HG03565 (cell line): Measurements from ENCODE around the gene CRHR1.

Source experiments
- ATAC-seq: cut with Tn5 transposase; IDR thresholded peaks from one replicate; pipeline ENCODE4 v1.9.1; 2021; ENCODE audit warnings: mild to moderate bottlenecking, moderate library complexity; ENCODE audit not compliant: unreplicated experiment

CRHR1 gene

DNA sequence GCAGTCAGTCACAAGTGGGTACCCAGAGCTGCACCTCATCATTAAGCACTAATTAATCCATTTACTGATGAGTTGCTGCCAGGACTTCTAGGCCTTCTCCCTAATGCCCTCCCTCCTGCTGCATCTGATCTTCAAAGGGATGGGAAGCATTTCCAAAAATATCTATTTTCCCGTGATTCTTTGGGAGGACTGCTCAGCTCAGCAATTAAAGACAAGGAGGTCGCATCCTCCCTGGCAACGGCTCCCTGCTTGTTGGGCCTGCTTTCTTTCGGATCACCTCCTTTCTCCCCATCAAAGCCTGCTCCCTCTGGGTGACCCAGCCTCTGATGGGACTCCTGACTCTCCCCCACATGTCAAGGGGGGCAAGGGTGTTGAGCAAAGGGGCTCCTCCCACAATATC lies 34.6 kb downstream of the CRHR1 start:
- no peak for ATAC-seq

DNA sequence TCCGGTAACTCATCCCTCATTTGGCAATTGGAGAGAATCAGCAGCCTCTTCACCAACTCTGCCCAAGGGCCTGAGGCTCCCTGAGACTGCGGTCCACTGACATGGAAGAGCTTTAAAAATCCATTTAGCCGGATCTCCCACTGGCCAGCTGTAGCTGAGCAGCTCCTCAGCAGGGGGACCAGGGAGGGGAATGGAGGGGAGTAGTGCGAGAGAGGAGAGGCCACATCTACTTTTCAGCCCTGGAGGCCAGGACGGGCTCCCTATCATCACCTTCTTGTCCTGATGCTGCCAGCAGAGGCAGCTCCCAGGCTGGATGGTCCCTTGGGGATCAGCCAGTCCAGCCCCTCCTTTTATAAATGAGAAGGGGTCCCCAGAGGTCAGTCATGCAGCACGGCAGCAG lies 35.5 kb downstream of the CRHR1 start:
- ATAC-seq: no peak

GRCh38 chr17:45820052-45820780 lies 36.1 kb downstream of the CRHR1 start:
- no peak for ATAC-seq

GRCh38 chr17:45821147-45821546 lies 37.0 kb downstream of the CRHR1 start:
- ATAC-seq: no peak

DNA sequence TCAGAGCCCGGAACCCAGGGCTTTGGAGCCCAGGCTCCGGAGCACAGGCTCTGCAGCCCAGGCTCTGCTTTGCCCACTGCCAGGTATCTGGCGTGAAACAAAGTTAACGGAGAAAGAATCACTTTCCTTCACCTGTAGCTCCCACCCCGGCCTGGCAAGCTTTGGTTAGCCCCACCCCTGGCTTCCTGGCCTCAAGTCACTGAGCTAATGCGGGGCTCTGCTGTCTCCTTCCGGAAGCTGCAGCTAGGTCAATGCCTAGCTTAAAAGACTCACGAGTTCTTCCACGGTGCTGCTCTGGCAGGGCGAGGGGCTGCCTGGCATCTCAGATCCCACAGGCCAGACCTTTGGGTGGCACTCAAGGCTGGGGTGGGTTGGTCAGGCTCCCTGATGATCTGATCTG lies 39.5 kb downstream of the CRHR1 start:
- ATAC-seq: no peak

- no peak for ATAC-seq
Measured at GRCh38 chr17:45824475-45824874, 40.4 kb downstream of the CRHR1 start.

DNA sequence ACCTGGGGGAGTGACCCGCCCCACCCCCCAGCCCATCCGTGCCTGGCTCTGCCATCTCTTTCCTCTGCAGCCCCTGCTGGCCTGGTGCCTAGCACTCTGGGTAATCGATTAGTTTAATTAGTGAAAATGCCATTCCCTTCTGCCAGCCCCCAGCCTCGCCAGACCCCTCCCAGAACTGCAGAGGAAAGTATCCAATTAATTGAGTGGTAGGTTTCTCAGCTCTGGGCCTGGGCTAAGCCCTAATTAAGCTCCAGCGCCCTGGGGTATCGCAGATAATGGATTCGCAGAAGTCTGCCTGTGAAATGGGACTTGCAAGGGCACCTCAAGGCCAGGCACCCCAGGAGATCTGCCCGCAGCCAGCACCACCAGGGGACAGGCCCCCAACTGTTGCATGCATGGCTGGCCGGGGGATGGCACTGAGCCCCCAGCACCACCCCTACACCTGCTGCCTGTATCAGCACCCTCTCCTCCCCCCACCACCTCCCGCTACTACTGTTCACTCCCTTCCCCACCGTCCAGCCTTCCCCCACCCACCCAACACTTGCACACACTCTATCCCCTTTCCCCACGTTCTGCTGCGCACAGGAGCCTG lies 40.9 kb downstream of the CRHR1 start:
- ATAC-seq: no peak

- ATAC-seq: no peak
Measured at GRCh38 chr17:45825792-45826191, 41.7 kb downstream of the CRHR1 start.

GRCh38 chr17:45826919-45827588 lies 42.9 kb downstream of the CRHR1 start:
- ATAC-seq: no peak

DNA sequence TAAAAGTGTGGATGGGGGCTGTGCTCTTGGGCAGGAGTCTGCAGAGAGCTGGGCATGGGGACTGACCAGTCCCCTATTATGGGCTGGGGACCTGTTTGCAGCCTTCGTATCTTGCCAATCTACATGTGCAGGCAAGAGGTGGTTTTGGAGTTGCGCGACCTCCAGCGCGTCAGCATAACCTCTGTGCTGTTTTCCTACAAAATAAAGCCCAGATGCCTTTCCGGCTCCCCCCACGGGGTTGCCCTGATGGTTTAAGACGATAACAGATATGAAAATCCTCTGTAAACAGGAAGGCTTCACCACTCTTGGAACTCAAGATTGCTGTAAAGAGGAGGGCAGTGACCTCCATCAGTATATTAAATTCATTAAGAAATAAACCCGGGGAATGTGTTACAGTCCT lies 44.1 kb downstream of the CRHR1 start:
- ATAC-seq: no peak

DNA sequence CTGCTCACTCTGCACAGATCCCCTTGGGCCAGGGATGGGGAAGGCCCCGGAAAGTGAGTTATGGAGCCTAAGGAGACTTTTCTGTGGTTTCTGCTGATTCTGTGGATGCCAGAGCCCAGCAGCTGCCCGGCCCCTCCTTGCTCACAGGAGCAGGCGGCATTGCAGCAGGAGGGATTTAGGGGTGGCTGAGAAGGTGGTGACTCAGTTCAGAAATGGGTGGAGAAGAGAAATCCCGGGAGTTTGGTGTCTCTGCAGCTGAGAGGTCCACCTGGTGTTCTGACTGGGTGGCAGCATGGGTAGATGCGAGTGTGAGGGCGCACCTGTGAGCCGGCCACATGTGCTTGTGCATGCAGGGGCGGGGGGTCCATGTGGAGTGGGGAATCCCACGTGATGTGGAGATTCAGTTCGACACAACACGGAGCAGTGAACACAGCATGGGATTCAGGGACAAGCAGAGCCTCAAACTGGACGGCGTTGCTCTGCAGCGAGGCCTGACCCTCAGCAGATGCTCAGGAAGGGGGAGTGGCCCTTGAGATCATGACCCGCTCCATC lies 44.5 kb downstream of the CRHR1 start:
- no peak for ATAC-seq

- no peak for ATAC-seq
Measured at GRCh38 chr17:45833920-45834319, 49.8 kb downstream of the CRHR1 start.

DNA sequence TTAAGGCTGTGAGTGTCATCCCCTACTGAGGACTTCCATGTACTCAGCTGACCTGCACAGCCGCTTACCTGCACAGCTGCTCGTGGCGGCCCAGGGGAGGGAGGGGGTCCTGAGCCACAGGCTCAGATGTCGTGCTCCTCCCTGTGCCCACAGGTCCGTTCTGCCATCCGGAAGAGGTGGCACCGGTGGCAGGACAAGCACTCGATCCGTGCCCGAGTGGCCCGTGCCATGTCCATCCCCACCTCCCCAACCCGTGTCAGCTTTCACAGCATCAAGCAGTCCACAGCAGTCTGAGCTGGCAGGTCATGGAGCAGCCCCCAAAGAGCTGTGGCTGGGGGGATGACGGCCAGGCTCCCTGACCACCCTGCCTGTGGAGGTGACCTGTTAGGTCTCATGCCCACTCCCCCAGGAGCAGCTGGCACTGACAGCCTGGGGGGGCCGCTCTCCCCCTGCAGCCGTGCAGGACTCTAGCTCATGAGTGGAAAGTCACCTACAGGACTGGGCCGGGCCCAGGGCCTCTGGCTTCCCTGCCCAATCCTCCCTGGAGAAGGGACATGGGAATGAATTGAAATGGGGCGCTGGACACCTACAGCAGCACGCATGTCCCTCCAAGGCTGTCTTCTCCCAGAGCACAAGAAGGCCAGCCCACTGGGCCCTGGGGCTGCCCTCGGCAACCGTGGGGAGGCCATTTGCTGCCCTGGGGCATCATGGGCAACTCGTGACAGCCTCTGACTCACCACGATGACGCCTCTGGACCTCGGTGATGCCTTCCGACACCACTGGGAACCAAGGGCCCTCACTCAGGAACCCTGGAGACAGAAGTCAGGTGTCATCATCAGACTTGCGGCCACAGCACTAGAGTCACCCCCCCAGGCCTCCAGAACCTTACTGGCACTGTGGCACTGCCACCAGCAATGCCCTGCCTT lies 50.6 kb downstream of the CRHR1 start:
- ATAC-seq: no peak

- ATAC-seq: no peak
Measured at GRCh38 chr17:45835481-45835880, 51.4 kb downstream of the CRHR1 start.

- no peak for ATAC-seq
Measured at GRCh38 chr17:45836047-45837044, 52.2 kb downstream of the CRHR1 start.

DNA sequence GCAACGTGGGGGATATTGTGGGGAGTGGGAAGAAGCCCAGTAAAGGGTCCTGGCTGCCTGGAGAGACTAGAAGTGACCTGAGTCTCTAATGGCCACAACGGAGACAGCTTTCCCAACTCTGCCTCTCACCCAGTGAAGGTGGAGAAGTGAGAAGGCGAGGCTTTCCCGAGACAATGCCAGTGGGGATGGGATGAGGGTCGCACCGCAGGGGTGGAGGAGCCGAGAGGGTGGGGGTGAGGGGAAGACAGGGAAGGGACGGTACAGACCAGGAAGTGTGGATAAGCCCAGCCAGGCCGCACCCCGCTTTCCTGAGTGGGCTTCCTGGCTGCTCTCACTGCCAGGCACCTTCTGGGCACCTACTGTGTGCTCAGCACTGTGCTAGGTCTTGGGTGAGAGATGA lies 53.1 kb downstream of the CRHR1 start:
- ATAC-seq: no peak

- no peak for ATAC-seq
Measured at GRCh38 chr17:45837603-45838002, 53.5 kb downstream of the CRHR1 start.

- ATAC-seq: no peak
Measured at GRCh38 chr17:45838751-45839295, 54.7 kb downstream of the CRHR1 start.

GRCh38 chr17:45839442-45839841 lies 55.3 kb downstream of the CRHR1 start:
- no peak for ATAC-seq
